Posterior cingulate gyrus (tissue), 11 donors: Measurements from ENCODE around the gene UCMA.
"Not testable (repeated sequence)": the region's sequence is repeated elsewhere in the genome, so short reads cannot be mapped to it uniquely, and the experiment has no call there.

Source experiments
- DNase-seq, 10 donors: peaks; one replicate each; pipeline versions ENCODE4 v3.0.0 to v3.0.0-alpha.2; 2020 to 2021; ENCODE audit warnings: mixed read lengths in 3 of 10
- intact Hi-C: fragments of 100-400 bp; cut with DNase I; formaldehyde crosslinking; loops from one replicate; pipeline ENCODE4 v1.15.1; 2023

Gene UCMA

GRCh38 chr10:13236638-13237037 lies 2.5 kb upstream of the UCMA start:
- intact Hi-C loops = no loop called here

GRCh38 chr10:13234736-13235135 lies 562 bp upstream of the UCMA start:
- intact Hi-C loops, DNase-seq: not testable (repeated sequence)

More at GRCh38 chr10:13236638-13237037, 2.5 kb upstream of the UCMA start:
- no peak for DNase-seq

DNA sequence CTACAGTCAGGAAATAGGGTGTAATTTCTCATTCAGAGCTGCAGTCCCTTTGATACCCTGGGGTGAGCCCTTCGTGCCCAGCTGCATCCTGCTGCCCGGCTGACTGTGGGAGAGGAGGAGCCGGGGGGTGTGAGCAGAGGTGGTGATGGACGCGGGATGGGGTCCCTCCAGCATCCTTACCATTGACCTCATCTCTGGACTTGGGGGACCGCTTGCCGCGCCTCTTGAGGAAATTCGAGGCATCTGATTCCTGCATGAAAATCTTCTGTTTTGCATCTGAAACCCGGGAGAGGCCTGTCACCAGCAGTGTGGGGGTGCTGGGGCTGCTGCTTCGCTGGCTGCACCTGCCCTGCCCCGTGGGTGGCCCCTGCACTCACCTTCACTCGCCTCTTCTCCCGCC lies 816 bp downstream of the UCMA start:
- intact Hi-C loops = no loop called here

GRCh38 chr10:13231808-13232207 lies 2.4 kb downstream of the UCMA start:
- no peak for DNase-seq
- intact Hi-C loops = no loop called here

More for the DNA sequence above, 816 bp downstream of the UCMA start:
- DNase-seq = no peak

- intact Hi-C loops = no loop called here
- no peak for DNase-seq
Observed at GRCh38 chr10:13231190-13231589, 3.0 kb downstream of the UCMA start.

- DNase-seq = no peak
- intact Hi-C loops = no loop called here
Observed at GRCh38 chr10:13227031-13227430, 7.1 kb downstream of the UCMA start.

DNA sequence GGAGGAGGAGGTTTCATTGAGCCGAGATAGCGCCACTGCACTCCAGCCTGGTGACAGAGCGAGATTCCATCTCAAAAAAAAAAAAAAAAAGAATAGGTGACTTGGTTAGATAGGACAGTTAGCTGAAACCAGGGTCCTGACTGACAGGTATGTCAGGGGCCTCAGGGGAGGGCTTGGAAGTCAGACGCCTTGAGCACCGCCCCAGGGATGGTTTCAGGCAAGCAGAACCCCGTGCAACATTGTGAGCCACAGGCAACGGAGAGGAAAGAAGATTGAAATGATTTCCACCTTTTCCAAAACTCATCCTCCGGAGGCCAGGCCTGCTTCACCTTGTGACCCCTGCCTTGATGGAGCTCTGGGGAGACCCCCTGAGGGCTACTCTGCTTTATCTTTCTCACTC lies 8.6 kb downstream of the UCMA start:
- DNase-seq = no peak
- intact Hi-C loops = no loop called here

- DNase-seq = no peak
- intact Hi-C loops = no loop called here
Observed at GRCh38 chr10:13224210-13224995, 9.8 kb downstream of the UCMA start.

- no peak for DNase-seq
Observed at GRCh38 chr10:13223241-13223640, 10.9 kb downstream of the UCMA start.

GRCh38 chr10:13222566-13222965 lies 11.6 kb downstream of the UCMA start:
- DNase-seq = no peak
- intact Hi-C loops = no loop called here

More at GRCh38 chr10:13223241-13223640, 10.9 kb downstream of the UCMA start:
- intact Hi-C loops = no loop called here

DNA sequence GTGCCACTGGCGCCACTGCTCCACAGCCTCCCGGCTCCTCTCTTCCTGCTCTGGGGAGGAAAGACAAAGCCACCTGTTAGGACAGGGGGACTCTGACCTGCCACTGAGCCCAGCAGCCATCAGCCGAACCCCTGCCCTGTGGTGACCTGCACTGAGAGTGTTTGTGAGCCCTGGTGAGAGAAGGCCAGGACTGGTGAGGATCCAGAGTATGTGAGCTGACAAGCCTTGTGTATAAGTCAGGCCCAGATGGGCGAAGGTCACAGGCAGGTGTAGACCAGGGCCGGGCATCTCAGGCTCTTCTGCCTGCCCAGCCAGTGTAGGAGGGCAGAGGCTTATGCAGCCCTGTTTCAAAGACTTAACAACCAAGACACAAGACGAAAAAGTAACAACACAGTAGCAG lies 12.0 kb downstream of the UCMA start:
- no peak for DNase-seq
- intact Hi-C loops = no loop called here

- intact Hi-C loops = no loop called here
- DNase-seq = no peak
Observed at GRCh38 chr10:13221572-13221971, 12.6 kb downstream of the UCMA start.

- intact Hi-C loops = no loop called here
- DNase-seq = no peak
Observed at GRCh38 chr10:13219685-13220670, 14.2 kb downstream of the UCMA start.

- no peak for DNase-seq
- intact Hi-C loops = no loop called here
Observed at GRCh38 chr10:13218878-13219277, 15.3 kb downstream of the UCMA start.

DNA sequence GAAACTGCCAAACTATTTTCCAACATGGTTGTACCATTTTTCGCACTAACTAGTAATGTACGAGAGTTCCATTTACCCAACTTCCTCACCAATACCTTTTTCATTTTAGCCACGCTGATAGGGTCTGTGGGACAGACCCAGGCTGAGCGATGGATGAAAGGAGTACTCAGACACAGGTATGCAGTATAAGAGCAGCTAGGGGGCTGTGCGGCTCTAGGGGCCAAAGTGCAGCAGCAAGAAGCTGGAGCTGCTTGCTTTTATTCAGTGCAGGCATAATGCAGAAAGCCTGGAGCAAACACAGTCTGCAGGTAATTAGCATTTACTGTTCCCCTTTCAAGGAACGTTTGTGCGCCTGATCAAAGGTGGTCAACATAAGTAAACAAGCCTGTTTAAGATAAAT lies 21.0 kb downstream of the UCMA start:
- DNase-seq = no peak
- intact Hi-C loops = no loop called here

DNA sequence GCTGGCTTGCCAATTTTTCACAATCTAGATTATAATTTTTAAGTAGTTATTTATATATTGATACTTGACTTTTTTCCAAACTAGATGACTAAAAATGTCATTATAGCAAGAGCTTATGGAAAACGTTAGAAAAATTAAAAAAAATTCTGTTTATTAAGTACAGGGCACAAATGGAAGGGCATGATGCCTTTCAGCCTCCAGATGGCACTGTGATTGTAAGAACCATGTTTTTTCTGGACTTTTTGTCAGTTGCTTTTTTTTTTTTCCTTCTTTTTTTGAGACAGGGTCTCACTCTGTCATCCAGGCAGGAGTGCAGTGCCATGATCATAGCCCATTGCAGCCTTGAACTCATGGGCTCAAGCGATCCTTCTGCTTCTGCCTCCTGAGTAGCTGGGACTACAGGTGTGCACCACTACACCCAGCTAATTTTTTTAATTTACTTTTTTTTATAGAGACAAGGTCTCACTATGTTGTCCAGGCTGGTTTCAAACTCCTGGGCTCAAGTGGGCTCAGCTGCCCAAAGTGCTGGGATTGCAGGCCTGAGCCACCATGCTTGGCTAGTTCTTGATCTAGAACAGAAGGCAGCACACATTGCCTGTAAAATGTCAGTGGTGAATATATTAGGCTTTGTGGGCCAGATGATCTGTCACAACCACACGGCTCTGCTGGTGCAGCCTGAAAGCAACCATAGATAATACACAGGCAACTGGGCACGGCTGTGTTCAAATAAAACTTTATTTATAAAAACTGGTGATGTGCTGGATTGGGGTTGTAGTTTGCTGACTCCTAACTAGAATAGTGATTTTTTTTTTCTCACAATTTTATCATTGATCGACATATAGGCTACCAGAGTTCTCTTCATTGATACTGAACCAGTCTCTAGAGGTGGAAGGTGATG lies 27.4 kb downstream of the UCMA start:
- no peak for DNase-seq
- intact Hi-C loops = loop anchor here (10.0 kb wide), 1 partner anchor 58 kb away; no protein-coding TSS in a partner anchor

DNA sequence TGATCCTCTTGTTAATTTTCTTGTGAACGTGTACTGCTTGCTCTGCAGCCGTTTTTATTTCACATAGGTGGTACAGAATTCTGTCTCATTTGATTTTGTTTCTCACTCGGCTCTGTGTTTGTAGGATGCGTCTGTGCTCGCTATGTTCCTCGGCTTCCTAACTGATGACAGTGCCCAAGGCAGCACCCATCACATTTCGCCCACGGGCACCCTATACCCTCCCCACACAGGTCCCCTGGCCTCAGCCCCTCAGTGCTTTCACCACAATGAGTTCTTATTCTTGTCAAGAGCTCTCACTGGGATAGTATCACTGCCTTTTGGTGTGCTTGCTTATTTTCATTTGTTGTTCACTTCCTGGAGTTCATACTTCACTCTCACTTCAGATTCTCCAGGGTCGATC lies 28.1 kb downstream of the UCMA start:
- DNase-seq = no peak
- intact Hi-C loops = loop anchor here (10.0 kb wide), 1 partner anchor 59 kb away; no protein-coding TSS in a partner anchor

GRCh38 chr10:13201132-13201531 lies 33.0 kb downstream of the UCMA start:
- DNase-seq = no peak
- intact Hi-C loops = loop anchor here (10.0 kb wide), 1 partner anchor 64 kb away; no protein-coding TSS in a partner anchor

GRCh38 chr10:13195016-13195415 lies 39.2 kb downstream of the UCMA start:
- intact Hi-C loops = no loop called here
- no peak for DNase-seq

DNA sequence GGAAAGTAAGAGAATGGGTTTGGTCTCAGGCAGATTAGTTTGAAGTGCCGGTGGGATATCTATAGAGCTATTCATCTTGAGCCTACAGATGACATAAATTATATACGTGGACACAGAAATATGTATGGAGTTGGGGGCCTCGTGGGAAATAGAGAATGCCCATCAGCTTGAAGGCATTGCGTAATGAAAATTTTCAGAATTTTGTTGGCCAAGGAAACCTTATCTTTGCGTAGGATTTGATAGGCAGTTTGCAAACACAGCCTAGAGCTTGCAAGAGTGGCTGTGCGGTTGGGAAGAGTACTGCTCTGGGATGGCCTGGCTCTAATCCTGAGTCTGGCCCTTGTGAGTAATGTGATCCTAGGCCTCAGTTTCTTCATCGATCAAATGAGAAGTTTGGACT lies 40.5 kb downstream of the UCMA start:
- intact Hi-C loops = no loop called here
- DNase-seq = no peak
